Mononuclear cell (primary cell): ENCODE results near the gene LRFN2. TPM values are rescaled to one million over a fixed set of nuclear protein-coding genes. Genes with fewer than 3 reads are reported as not detected.

Experiments
- H3K27me3 ChIP-seq: 2 replicates; pipeline ENCODE4 v1.6.0; 2011; ENCODE audit warnings: low read length, control low read depth; ENCODE audit not compliant: insufficient read depth
- H3K4me1 ChIP-seq: 2 replicates; pipeline ENCODE4 v1.5.1; 2011; ENCODE audit warnings: mild to moderate bottlenecking, low read length, control low read depth; ENCODE audit not compliant: insufficient read depth
- H3K4me3 ChIP-seq: 2 replicates; pipeline ENCODE4 v1.5.1; 2011; ENCODE audit warnings: mild to moderate bottlenecking, low read length, moderate library complexity
- H3K9me3 ChIP-seq: 2 replicates; pipeline ENCODE4 v1.5.1; 2011; ENCODE audit warnings: low read depth, mild to moderate bottlenecking, control low read depth, low read length
- total RNA-seq: library from RNA; depleted of rRNA; stranded (reverse); fragments of >200 nt; gene quantifications from one replicate; pipeline ENCODE4 v1.2.3, GENCODE V29; 2012

The LRFN2 gene
- total RNA-seq, 1 donor: 0.21 TPM

- no peaks in the 10 kb centered on the region for H3K9me3 ChIP-seq
- H3K4me1 ChIP-seq: no peaks in the 10 kb centered on the region
- H3K27me3 ChIP-seq: no peaks in the 10 kb centered on the region
- H3K4me3 ChIP-seq: no peak overlapping the region
Observed at GRCh38 chr6:40498148-40498547, 89.0 kb downstream of the LRFN2 start.

GRCh38 chr6:40492187-40492586, 95.0 kb downstream of the LRFN2 start:
- Histone ChIP-seq H3K9me3 (no peaks in the 10 kb centered on the region), H3K4me1 (no peaks in the 10 kb centered on the region), H3K27me3 (no peaks in the 10 kb centered on the region), H3K4me3 (no peak overlapping the region)

GRCh38 chr6:40490508-40490907, 96.7 kb downstream of the LRFN2 start:
- Histone ChIP-seq H3K4me3 (no peak overlapping the region), H3K27me3 (no peaks in the 10 kb centered on the region), H3K4me1 (no peaks in the 10 kb centered on the region), H3K9me3 (no peaks in the 10 kb centered on the region)

- Histone ChIP-seq H3K4me1 (no peaks in the 10 kb centered on the region), H3K9me3 (no peaks in the 10 kb centered on the region), H3K27me3 (no peaks in the 10 kb centered on the region), H3K4me3 (no peak overlapping the region)
Observed at GRCh38 chr6:40489798-40490197, 97.4 kb downstream of the LRFN2 start.

- Histone ChIP-seq H3K4me1 (no peaks in the 10 kb centered on the region), H3K4me3 (no peak overlapping the region), H3K27me3 (no peaks in the 10 kb centered on the region), H3K9me3 (no peaks in the 10 kb centered on the region)
Observed at GRCh38 chr6:40486576-40486975, 100.6 kb downstream of the LRFN2 start.

GRCh38 chr6:40485795-40486194, 101.4 kb downstream of the LRFN2 start:
- no peak overlapping the region for H3K4me3 ChIP-seq
- no peaks in the 10 kb centered on the region for H3K4me1 ChIP-seq
- no peaks in the 10 kb centered on the region for H3K9me3 ChIP-seq
- H3K27me3 ChIP-seq: no peaks in the 10 kb centered on the region

- no peaks in the 10 kb centered on the region for H3K9me3 ChIP-seq
- no peaks in the 10 kb centered on the region for H3K27me3 ChIP-seq
- no peak overlapping the region for H3K4me3 ChIP-seq
- H3K4me1 ChIP-seq: no peaks in the 10 kb centered on the region
Observed at GRCh38 chr6:40485300-40485699, 101.9 kb downstream of the LRFN2 start.

GRCh38 chr6:40484066-40484465, 103.1 kb downstream of the LRFN2 start:
- H3K27me3 ChIP-seq: no peaks in the 10 kb centered on the region
- H3K9me3 ChIP-seq: no peaks in the 10 kb centered on the region
- no peak overlapping the region for H3K4me3 ChIP-seq
- no peaks in the 10 kb centered on the region for H3K4me1 ChIP-seq

- Histone ChIP-seq H3K4me3 (no peak overlapping the region), H3K27me3 (no peaks in the 10 kb centered on the region)
Observed at GRCh38 chr6:40482532-40482931, 104.6 kb downstream of the LRFN2 start.

GRCh38 chr6:40480678-40481077, 106.5 kb downstream of the LRFN2 start:
- H3K27me3 ChIP-seq: no peaks in the 10 kb centered on the region
- no peaks in the 10 kb centered on the region for H3K9me3 ChIP-seq
- no peaks in the 10 kb centered on the region for H3K4me1 ChIP-seq
- no peak overlapping the region for H3K4me3 ChIP-seq

More at GRCh38 chr6:40482532-40482931, 104.6 kb downstream of the LRFN2 start:
- Histone ChIP-seq H3K9me3 (no peaks in the 10 kb centered on the region), H3K4me1 (no peaks in the 10 kb centered on the region)

GRCh38 chr6:40479706-40480105, 107.5 kb downstream of the LRFN2 start:
- Histone ChIP-seq H3K9me3 (no peaks in the 10 kb centered on the region), H3K27me3 (no peaks in the 10 kb centered on the region), H3K4me3 (no peak overlapping the region), H3K4me1 (no peaks in the 10 kb centered on the region)

- Histone ChIP-seq H3K4me3 (no peak overlapping the region), H3K9me3 (no peaks in the 10 kb centered on the region), H3K4me1 (no peaks in the 10 kb centered on the region), H3K27me3 (no peaks in the 10 kb centered on the region)
Observed at GRCh38 chr6:40477246-40478126, 109.7 kb downstream of the LRFN2 start.

- Histone ChIP-seq H3K27me3 (no peaks in the 10 kb centered on the region), H3K9me3 (no peaks in the 10 kb centered on the region), H3K4me3 (no peak overlapping the region), H3K4me1 (no peaks in the 10 kb centered on the region)
Observed at GRCh38 chr6:40476673-40477072, 110.5 kb downstream of the LRFN2 start.

GRCh38 chr6:40474937-40475336, 112.2 kb downstream of the LRFN2 start:
- no peaks in the 10 kb centered on the region for H3K27me3 ChIP-seq
- no peak overlapping the region for H3K4me3 ChIP-seq
- no peaks in the 10 kb centered on the region for H3K9me3 ChIP-seq
- no peaks in the 10 kb centered on the region for H3K4me1 ChIP-seq

GRCh38 chr6:40473026-40473425, 114.1 kb downstream of the LRFN2 start:
- H3K4me3 ChIP-seq: no peak overlapping the region
- no peaks in the 10 kb centered on the region for H3K4me1 ChIP-seq
- H3K9me3 ChIP-seq: no peaks in the 10 kb centered on the region

GRCh38 chr6:40472353-40472752, 114.8 kb downstream of the LRFN2 start:
- Histone ChIP-seq H3K9me3 (no peaks in the 10 kb centered on the region), H3K4me1 (no peaks in the 10 kb centered on the region), H3K27me3 (no peaks in the 10 kb centered on the region), H3K4me3 (no peak overlapping the region)

More at GRCh38 chr6:40473026-40473425, 114.1 kb downstream of the LRFN2 start:
- no peaks in the 10 kb centered on the region for H3K27me3 ChIP-seq
